Neutrophil (primary cell): ENCODE measurements around the gene CFL2.

ENCODE experiments used
- H3K27ac ChIP-seq: fragments of 200-600 bp; sonication (generic); 2 replicates; pipeline ENCODE4 v1.5.1; 2016; ENCODE audit warnings: mild to moderate bottlenecking, moderate library complexity
- H3K27me3 ChIP-seq: fragments of 200-600 bp; sonication (generic); 2 replicates; pipeline ENCODE4 v1.6.0; 2016; ENCODE audit warnings: mild to moderate bottlenecking
- H3K36me3 ChIP-seq: fragments of 200-600 bp; sonication (generic); 2 replicates; pipeline ENCODE4 v1.5.1; 2017
- H3K4me1 ChIP-seq, 2 experiments: fragments of 200-600 bp in 1 of 2; sonication (generic) in 1 of 2; 1 replicate in 1 of 2; 2 replicates in 1 of 2; pipeline versions ENCODE4 v1.5.1 to v1.6.1; 2013 to 2016; ENCODE audit warnings: low read depth in 1 of 2, low read length in 1 of 2, mild to moderate bottlenecking in 1 of 2, moderate library complexity in 1 of 2; ENCODE audit not compliant: control insufficient read depth in 1 of 2, insufficient read depth in 1 of 2
- H3K4me3 ChIP-seq, 2 experiments: fragments of 200-600 bp in 1 of 2; sonication (generic) in 1 of 2; 1 replicate in 1 of 2; 2 replicates in 1 of 2; pipeline ENCODE4 v1.5.1; 2013 to 2016; ENCODE audit warnings: low read depth in 1 of 2, low read length in 1 of 2, mild to moderate bottlenecking in 1 of 2, moderate library complexity in 1 of 2
- H3K9me3 ChIP-seq: fragments of 200-600 bp; sonication (generic); 2 replicates; pipeline ENCODE4 v1.5.1; 2016
- TF ChIP-seq, protein P1 (sequence below): fragments of 200-600 bp; sonication (generic); IDR thresholded peaks from 2 replicates; pipeline ENCODE4 v1.5.1; 2016; ENCODE audit warnings: antibody characterized with exemption

Gene CFL2

GRCh38 chr14:34668111-34668510 lies 46.3 kb downstream of the CFL2 start:
- TF ChIP-seq, protein P1, sequence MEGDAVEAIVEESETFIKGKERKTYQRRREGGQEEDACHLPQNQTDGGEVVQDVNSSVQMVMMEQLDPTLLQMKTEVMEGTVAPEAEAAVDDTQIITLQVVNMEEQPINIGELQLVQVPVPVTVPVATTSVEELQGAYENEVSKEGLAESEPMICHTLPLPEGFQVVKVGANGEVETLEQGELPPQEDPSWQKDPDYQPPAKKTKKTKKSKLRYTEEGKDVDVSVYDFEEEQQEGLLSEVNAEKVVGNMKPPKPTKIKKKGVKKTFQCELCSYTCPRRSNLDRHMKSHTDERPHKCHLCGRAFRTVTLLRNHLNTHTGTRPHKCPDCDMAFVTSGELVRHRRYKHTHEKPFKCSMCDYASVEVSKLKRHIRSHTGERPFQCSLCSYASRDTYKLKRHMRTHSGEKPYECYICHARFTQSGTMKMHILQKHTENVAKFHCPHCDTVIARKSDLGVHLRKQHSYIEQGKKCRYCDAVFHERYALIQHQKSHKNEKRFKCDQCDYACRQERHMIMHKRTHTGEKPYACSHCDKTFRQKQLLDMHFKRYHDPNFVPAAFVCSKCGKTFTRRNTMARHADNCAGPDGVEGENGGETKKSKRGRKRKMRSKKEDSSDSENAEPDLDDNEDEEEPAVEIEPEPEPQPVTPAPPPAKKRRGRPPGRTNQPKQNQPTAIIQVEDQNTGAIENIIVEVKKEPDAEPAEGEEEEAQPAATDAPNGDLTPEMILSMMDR, result no peak
- Histone ChIP-seq H3K4me3 (no peak overlapping the region), H3K36me3 (no peaks in the 10 kb centered on the region), H3K27me3 (no peaks in the 10 kb centered on the region), H3K4me1 (peaks cover 0 to 12% of the 10 kb centered on the region in 2 experiments), H3K9me3 (no peaks in the 10 kb centered on the region), H3K27ac (no peak overlapping the region)

DNA sequence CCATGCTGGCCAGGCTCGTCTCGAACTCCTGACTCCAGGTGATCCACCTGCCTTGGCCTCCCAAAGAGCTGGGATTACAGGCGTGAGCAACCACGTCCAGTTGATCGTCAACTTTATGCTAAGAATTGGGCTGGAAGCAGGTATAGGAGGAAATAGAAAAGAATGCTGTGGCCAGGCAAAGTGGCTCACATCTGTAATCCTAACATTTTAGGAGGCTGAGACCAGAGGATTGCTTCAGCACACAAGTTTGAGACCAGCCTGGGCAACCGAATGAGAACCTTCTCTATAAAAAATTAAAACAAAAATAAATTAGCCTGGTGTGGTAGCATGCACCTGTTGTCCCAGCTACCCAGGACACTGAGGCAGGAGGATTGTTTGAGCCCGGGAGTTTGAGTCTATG lies 47.4 kb downstream of the CFL2 start:
- no peak overlapping the region for H3K27ac ChIP-seq
- no peaks in the 10 kb centered on the region for H3K27me3 ChIP-seq
- H3K36me3 ChIP-seq, result no peaks in the 10 kb centered on the region
- H3K4me3 ChIP-seq, result no peak overlapping the region
- TF ChIP-seq, protein P1, result no peak
- no peaks in the 10 kb centered on the region for H3K9me3 ChIP-seq
- H3K4me1 ChIP-seq, result peaks cover 0 to 12% of the 10 kb centered on the region in 2 experiments

DNA sequence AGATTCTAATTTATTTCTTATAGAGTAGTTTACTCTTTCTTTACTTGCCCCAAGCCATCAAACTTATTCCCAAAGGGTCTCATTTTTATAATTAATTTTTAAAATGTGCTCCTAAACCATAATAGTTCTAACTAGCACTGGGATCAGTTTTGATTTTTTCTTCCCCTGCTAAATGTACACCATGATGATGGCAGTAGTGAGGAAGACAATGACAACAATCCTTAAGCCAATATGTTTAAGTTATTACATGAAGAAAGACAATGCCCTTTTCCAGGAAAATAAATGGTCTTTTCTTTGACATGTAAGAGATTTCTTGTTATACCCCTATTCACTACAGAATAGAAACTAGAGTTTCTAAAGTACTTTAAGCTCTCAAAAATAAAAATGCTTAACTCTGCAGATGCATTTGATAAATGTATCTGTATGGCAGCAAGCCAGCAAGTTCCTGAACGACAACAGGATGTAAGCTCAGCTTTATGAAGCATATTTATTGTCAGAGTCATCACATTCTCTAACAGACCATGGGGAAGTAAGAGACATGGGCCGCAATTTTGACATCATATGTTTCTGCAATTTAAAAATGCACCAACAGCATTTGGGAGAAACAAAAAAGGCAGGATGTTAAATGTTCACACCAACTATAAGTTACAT lies 48.5 kb downstream of the CFL2 start:
- Histone ChIP-seq H3K4me3 (no peak overlapping the region), H3K9me3 (no peaks in the 10 kb centered on the region), H3K4me1 (peaks cover 0 to 12% of the 10 kb centered on the region in 2 experiments), H3K36me3 (no peaks in the 10 kb centered on the region), H3K27ac (no peak overlapping the region), H3K27me3 (no peaks in the 10 kb centered on the region)
- TF ChIP-seq, protein P1, result no peak

DNA sequence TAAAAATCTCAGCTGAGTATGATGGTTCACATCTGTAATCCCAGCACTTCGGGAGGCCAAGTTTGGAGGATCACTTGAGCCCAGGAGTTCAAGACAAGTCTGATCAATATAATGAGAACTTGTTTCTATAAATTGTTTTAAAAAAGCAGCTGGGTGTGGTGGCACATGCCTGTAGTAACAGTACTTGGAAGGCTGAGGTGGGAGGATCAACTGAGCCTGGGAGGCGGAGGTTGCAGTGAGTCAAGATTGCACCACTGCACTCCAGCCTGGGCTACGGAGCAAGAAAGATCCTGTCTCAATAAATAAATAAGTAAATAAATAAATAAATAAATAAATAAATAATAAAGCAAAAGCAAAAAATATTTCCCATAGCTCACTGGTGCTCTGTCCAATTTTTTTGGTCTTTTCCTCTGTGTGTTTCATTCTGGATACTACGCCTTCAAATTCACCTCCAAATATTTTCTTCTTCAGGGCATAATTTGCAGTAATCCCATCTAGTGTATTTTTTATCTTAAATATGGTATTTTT lies 51.8 kb downstream of the CFL2 start:
- Histone ChIP-seq H3K4me1 (peaks cover 0 to 7% of the 10 kb centered on the region in 2 experiments), H3K36me3 (no peaks in the 10 kb centered on the region), H3K4me3 (no peak overlapping the region), H3K9me3 (no peaks in the 10 kb centered on the region), H3K27ac (no peak overlapping the region), H3K27me3 (no peaks in the 10 kb centered on the region)
- TF ChIP-seq, protein P1, result no peak

- Histone ChIP-seq H3K9me3 (no peaks in the 10 kb centered on the region), H3K27ac (no peak overlapping the region), H3K36me3 (no peaks in the 10 kb centered on the region), H3K4me1 (no peaks in the 10 kb centered on the region), H3K4me3 (no peak overlapping the region), H3K27me3 (no peaks in the 10 kb centered on the region)
- TF ChIP-seq, protein P1, result no peak
These were observed 53.6 kb downstream of the CFL2 start for GRCh38 chr14:34660796-34661195.
